ENCODE measurements around the gene CACFD1.
"Not testable (repeated sequence)": the region's sequence is repeated elsewhere in the genome, so short reads cannot be mapped to it uniquely, and the experiment has no call there.

Gene CACFD1

DNA sequence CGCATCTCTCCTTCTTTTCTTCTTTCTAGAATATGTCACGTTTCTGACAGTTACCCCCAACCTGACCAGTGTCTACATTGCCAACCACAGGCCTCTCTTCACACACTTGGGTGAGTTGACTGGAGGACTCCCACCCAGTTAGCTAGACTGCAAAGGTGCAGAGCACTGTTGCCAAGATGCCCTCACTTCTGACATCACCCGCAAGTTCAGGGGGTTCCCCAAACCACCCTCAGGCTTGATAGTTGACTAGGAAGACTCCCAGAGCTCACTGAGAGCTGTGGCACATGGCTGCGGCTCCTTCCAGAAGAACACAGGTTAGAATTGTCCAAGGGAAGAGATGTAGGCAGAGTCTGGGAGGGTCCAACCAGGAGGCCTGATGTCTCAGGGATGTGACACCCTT, 20.4 kb upstream of the CACFD1 start:
- no peak for DNase-seq (ENCODE audit: low read depth in 2 of 3, low spot score in 1 of 3)

DNA sequence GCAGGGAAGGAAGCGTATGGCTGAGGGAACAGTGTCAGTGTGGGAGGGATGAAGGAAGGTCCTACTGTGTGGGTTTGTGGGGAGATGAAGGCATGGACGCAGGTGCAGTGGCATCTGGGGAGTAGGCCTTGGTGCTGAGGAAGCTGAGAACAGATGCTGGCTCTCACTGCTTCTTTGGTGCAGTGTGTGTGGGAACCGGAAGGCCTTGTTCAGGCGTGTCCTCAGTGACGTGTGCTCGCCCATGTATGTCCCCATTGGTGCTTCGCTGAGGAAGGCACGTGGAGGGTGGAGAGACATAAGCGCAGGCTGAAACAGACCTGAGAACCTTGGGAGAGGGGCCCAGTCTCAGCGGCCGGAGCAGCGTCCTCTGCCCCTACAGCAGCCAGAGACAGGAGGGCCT, 18.9 kb upstream of the CACFD1 start:
- DNase-seq (ENCODE audit: low read depth in 2 of 3, low spot score in 1 of 3) = no peak

GRCh38 chr9:133441571-133441970, 18.2 kb upstream of the CACFD1 start:
- DNase-seq (ENCODE audit: low read depth in 2 of 3, low spot score in 1 of 3) = no peak

- DNase-seq (ENCODE audit: low read depth in 2 of 3, low spot score in 1 of 3) = no peak
Observed at GRCh38 chr9:133443248-133443647, 16.5 kb upstream of the CACFD1 start.

- DNase-seq (ENCODE audit: low read depth in 2 of 3, low spot score in 1 of 3) = no peak
Observed at GRCh38 chr9:133443982-133444381, 15.8 kb upstream of the CACFD1 start.

DNA sequence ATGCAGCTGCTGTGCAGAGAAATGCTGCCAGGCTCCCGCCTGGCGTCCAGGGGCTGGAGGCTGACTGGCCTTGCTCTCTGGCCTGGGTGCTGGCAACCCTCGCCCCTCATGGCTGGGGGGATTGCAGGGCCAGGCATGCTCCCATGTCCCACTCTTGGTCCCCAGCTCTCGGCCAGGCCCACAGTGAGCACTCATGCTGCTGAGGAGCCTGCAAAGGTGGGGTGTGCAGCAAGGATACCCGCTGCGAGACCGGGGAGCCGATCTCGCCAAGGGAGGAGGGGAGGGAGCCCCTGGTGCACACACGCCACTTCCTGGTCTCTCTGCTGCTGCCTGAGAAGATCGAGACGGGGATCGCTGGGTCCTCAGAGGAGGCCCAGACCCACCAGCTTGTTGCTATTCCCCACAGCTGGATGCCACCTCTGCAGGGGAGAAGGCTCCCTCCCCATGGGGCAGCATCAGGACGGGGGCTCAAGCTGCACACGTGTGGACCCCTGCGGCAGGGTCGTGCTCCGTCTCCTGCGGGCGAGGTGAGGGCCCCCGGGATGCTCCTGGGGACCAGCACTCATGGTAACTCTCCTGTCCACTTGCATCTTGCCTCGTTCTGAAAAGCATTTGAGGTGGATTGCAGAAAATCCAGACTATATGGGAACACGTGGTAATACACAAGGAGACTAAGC, 14.3 kb upstream of the CACFD1 start:
- DNase-seq (ENCODE audit: low read depth in 2 of 3, low spot score in 1 of 3) = no peak

- DNase-seq (ENCODE audit: low read depth in 2 of 3, low spot score in 1 of 3) = no peak
Observed at GRCh38 chr9:133448487-133448972, 11.2 kb upstream of the CACFD1 start.

- DNase-seq (ENCODE audit: low read depth in 2 of 3, low spot score in 1 of 3) = no peak
Observed at GRCh38 chr9:133449760-133450159, 10.0 kb upstream of the CACFD1 start.

DNA sequence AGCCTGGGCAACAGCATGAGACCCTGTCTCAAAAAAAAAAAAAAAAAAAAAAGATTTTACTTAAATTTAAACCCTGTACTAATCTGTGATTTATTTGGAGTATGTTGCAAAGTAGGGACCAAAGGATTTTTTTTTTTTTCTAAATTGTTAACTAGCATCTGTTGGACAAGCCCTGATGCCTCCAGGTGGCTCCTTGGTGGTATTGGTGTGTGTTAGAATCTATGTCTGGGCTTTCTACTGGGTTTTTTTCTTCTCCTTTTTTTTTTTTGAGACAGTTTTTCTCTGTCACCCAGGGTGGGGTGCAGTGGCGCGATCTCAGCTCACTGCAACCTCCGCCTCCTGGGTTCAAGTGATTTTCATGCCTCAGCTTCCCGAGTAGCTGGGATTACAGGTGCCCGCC, 7.9 kb upstream of the CACFD1 start:
- DNase-seq (ENCODE audit: low read depth in 2 of 3, low spot score in 1 of 3) = not testable (repeated sequence)

- DNase-seq (ENCODE audit: low read depth in 2 of 3, low spot score in 1 of 3) = no peak
Observed at GRCh38 chr9:133452562-133452961, 7.2 kb upstream of the CACFD1 start.

- no peak for DNase-seq (ENCODE audit: low read depth in 2 of 3, low spot score in 1 of 3)
Observed at GRCh38 chr9:133453651-133454050, 6.1 kb upstream of the CACFD1 start.

DNA sequence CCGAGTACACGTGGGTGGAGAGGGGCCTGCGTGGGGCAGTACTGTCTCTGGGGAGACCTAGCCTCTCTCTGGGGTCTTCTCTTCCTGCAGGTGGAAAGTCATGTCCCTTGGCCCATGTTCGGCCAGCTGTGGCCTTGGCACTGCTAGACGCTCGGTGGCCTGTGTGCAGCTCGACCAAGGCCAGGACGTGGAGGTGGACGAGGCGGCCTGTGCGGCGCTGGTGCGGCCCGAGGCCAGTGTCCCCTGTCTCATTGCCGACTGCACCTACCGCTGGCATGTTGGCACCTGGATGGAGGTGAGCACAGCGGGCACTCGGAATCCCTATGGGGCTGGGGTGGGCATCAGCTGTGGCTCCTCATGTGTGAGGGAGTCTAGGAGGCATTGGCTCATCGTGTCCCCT, 5.5 kb upstream of the CACFD1 start:
- DNase-seq (ENCODE audit: low read depth in 2 of 3, low spot score in 1 of 3) = no peak

- DNase-seq (ENCODE audit: low read depth in 2 of 3, low spot score in 1 of 3) = no peak
Observed at GRCh38 chr9:133454943-133455673, 4.7 kb upstream of the CACFD1 start.

GRCh38 chr9:133455936-133456335, 3.8 kb upstream of the CACFD1 start:
- DNase-seq (ENCODE audit: low read depth in 2 of 3, low spot score in 1 of 3) = no peak

DNA sequence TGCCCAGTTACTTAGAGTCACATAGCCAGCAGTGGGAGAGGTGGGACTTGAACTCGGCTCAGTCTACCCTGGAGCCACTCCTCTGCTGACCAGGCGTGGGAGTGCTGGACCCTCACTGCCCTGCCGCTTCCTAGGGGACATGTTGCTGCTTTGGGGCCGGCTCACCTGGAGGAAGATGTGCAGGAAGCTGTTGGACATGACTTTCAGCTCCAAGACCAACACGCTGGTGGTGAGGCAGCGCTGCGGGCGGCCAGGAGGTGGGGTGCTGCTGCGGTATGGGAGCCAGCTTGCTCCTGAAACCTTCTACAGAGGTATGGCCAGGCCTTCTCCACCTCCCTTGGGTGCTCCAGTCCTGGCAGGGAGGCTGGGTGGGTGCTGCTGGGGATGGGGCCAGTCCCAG, 3.4 kb upstream of the CACFD1 start:
- DNase-seq (ENCODE audit: low read depth in 2 of 3, low spot score in 1 of 3) = no peak

- DNase-seq (ENCODE audit: low read depth in 2 of 3, low spot score in 1 of 3) = no peak
Observed at GRCh38 chr9:133457233-133457632, 2.5 kb upstream of the CACFD1 start.

DNA sequence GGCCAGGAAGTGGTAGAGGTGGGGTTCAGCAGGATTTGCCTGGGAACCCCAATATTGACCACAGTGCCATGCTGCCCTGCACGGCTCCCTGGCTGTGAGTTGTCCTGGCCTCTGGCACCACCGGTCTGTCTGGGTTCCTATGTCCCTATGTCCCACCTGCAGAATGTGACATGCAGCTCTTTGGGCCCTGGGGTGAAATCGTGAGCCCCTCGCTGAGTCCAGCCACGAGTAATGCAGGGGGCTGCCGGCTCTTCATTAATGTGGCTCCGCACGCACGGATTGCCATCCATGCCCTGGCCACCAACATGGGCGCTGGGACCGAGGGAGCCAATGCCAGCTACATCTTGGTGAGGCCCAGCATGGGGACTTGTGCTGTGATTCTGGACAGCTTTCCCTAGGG, 2.0 kb upstream of the CACFD1 start:
- DNase-seq (ENCODE audit: low read depth in 2 of 3, low spot score in 1 of 3) = no peak

DNA sequence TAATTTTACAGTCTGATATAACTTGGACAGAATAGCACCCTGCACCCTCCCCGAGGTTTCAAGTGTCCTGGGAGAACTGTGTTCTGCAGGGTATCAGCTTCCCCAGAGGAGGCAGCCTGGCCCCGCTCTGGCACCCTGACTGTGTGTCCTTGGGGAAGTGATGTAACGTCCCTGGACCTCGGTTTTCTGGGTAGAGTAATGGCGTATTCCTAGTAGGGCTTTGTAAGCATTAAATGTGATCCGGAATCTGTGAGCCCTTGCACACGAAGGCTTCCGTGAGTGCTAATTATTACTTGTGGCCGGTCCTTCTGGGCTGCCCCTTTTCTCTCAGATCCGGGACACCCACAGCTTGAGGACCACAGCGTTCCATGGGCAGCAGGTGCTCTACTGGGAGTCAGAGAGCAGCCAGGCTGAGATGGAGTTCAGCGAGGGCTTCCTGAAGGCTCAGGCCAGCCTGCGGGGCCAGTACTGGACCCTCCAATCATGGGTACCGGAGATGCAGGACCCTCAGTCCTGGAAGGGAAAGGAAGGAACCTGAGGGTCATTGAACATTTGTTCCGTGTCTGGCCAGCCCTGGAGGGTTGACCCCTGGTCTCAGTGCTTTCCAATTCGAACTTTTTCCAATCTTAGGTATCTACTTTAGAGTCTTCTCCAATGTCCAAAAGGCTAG, 1.0 kb upstream of the CACFD1 start:
- DNase-seq (ENCODE audit: low read depth in 2 of 3, low spot score in 1 of 3) = no peak

GRCh38 chr9:133460405-133461175, 812 bp downstream of the CACFD1 start:
- no peak for DNase-seq (ENCODE audit: low read depth in 2 of 3, low spot score in 1 of 3)

GRCh38 chr9:133461975-133462374, 2.2 kb downstream of the CACFD1 start:
- DNase-seq (ENCODE audit: low read depth in 2 of 3, low spot score in 1 of 3) = no peak

GRCh38 chr9:133463234-133463863, 3.6 kb downstream of the CACFD1 start:
- DNase-seq (ENCODE audit: low read depth in 2 of 3, low spot score in 1 of 3) = no peak

Measured in stimulated activated CD4-positive, alpha-beta T cell treated with anti-CD3 and anti-CD28 coated beads, Interleukin-12 subunit alpha, Interleukin-12 subunit beta, amount 100 ng/mL, for 48 hours (primary cell).